HEK293 (cell line): Measurements from ENCODE around the gene APCDD1L.

ENCODE experiments used
- CTCF ChIA-PET: fragments of 350-600 bp; formaldehyde crosslinking; extraction: SDS; loops from one replicate; lab custom pipeline; 2021; ENCODE audit warnings: antibody characterized with exemption; lab: Yijun Ruan, JAX
- POLR2A ChIA-PET: fragments of 300-600 bp; formaldehyde crosslinking; extraction: SDS; loops from one replicate; lab custom pipeline; 2020; ENCODE audit warnings: antibody characterized with exemption, inconsistent platforms; lab: Yijun Ruan, JAX
- H3K27ac ChIP-seq: fragments of 200-500 bp; sonication (Bioruptor generic); 2 replicates; pipeline ENCODE4 v1.5.1; 2014; ENCODE audit warnings: low read depth, low read length, control low read depth, inconsistent platforms; ENCODE audit errors: extremely low read depth
- H3K36me3 ChIP-seq, 2 experiments: fragments of 200-500 bp in 1 of 2; sonication (Bioruptor generic) in 1 of 2; 1 replicate in 1 of 2; 2 replicates in 1 of 2; pipeline ENCODE4 v1.5.1; 2014 to 2017; ENCODE audit warnings: inconsistent platforms in 2 of 2, low read length in 2 of 2; ENCODE audit not compliant: control insufficient read depth in 2 of 2, insufficient read depth in 1 of 2
- H3K4me1 ChIP-seq: fragments of 200-500 bp; sonication (Bioruptor generic); 2 replicates; pipeline ENCODE4 v1.5.1; 2014; ENCODE audit warnings: mild to moderate bottlenecking, low read length, inconsistent platforms; ENCODE audit not compliant: control insufficient read depth, insufficient read depth
- H3K4me3 ChIP-seq: 2 replicates; pipeline ENCODE4 v1.5.1; 2011; ENCODE audit warnings: low read depth, mild to moderate bottlenecking, control low read depth, low read length, moderate library complexity
- H3K9me3 ChIP-seq: fragments of 200-500 bp; sonication (Bioruptor generic); 2 replicates; pipeline ENCODE4 v1.5.1; 2014; ENCODE audit warnings: low read depth, low read length, inconsistent platforms; ENCODE audit not compliant: control insufficient read depth, insufficient read depth
- GLI2 ChIP-seq: fragments of 450-650 bp; formaldehyde crosslinking; IDR thresholded peaks from 2 replicates; pipeline ENCODE4; 2017; ENCODE audit warnings: missing biosample characterization, missing genetic modification characterization, low read depth, borderline replicate concordance
- INSM2 ChIP-seq: fragments of 450-650 bp; formaldehyde crosslinking; IDR thresholded peaks from 2 replicates; pipeline ENCODE4 v1.5.1; 2016; ENCODE audit warnings: missing biosample characterization, missing genetic modification characterization
- SETDB1 ChIP-seq: IDR thresholded peaks from one replicate; pipeline ENCODE4 v1.6.1; 2017; ENCODE audit warnings: mild to moderate bottlenecking, low read length, moderate library complexity, mixed read lengths; ENCODE audit not compliant: insufficient read length
- ZBTB48 ChIP-seq: fragments of 450-650 bp; formaldehyde crosslinking; IDR thresholded peaks from 2 replicates; pipeline ENCODE4 v1.5.1; 2016; ENCODE audit warnings: missing biosample characterization, missing genetic modification characterization
- ZNF211 ChIP-seq: fragments of 450-650 bp; formaldehyde crosslinking; IDR thresholded peaks from 2 replicates; pipeline ENCODE4 v1.5.1; 2016; ENCODE audit warnings: low read depth, missing biosample characterization, missing genetic modification characterization
- ZNF280D ChIP-seq: fragments of 450-650 bp; formaldehyde crosslinking; IDR thresholded peaks from 2 replicates; pipeline ENCODE4 v1.5.1; 2016; ENCODE audit warnings: missing biosample characterization, missing genetic modification characterization
- ZNF324 ChIP-seq: fragments of 450-650 bp; formaldehyde crosslinking; IDR thresholded peaks from 2 replicates; pipeline ENCODE4 v1.5.1; 2016; ENCODE audit warnings: missing biosample characterization, missing genetic modification characterization
- ZNF513 ChIP-seq: fragments of 450-650 bp; IDR thresholded peaks from 2 replicates; pipeline ENCODE4 v1.5.1; 2018; ENCODE audit warnings: missing biosample characterization, missing genetic modification characterization
- ZNF521 ChIP-seq: fragments of 450-650 bp; formaldehyde crosslinking; IDR thresholded peaks from 2 replicates; pipeline ENCODE4 v1.5.1; 2017; ENCODE audit warnings: missing biosample characterization, mild to moderate bottlenecking, missing genetic modification characterization
- ZNF555 ChIP-seq: fragments of 450-650 bp; formaldehyde crosslinking; conservative IDR thresholded peaks from 2 replicates; pipeline ENCODE4 v1.5.1; 2017; ENCODE audit warnings: missing biosample characterization, mild to moderate bottlenecking, missing genetic modification characterization, inconsistent platforms
- ZNF561 ChIP-seq: fragments of 450-650 bp; IDR thresholded peaks from 2 replicates; pipeline ENCODE4 v1.5.1; 2018; ENCODE audit warnings: missing biosample characterization, missing genetic modification characterization, borderline replicate concordance
- ZNF585B ChIP-seq: fragments of 450-650 bp; formaldehyde crosslinking; IDR thresholded peaks from 2 replicates; pipeline ENCODE4 v1.5.1; 2016; ENCODE audit warnings: missing biosample characterization, missing genetic modification characterization
- ZNF654 ChIP-seq: fragments of 450-650 bp; formaldehyde crosslinking; IDR thresholded peaks from 2 replicates; pipeline ENCODE4 v1.5.1; 2016; ENCODE audit warnings: low read depth, missing biosample characterization, missing genetic modification characterization
- ZXDB ChIP-seq: fragments of 450-650 bp; formaldehyde crosslinking; IDR thresholded peaks from 2 replicates; pipeline ENCODE4 v1.5.1; 2016; ENCODE audit warnings: missing biosample characterization, missing genetic modification characterization

APCDD1L gene

GRCh38 chr20:58492074-58492718 lies 23.0 kb downstream of the APCDD1L start:
- Histone ChIP-seq H3K9me3 (no peaks in the 10 kb centered on the region), H3K4me1 (no peaks in the 10 kb centered on the region), H3K27ac (no peak overlapping the region), H3K4me3 (no peak overlapping the region), H3K36me3 (no peaks in the 10 kb centered on the region)
- ChIA-PET POLR2A (no interaction called here), CTCF (no interaction called here)
- TF ChIP-seq GLI2 (tag by site-specific recombination) (no peak), ZXDB (tag by site-specific recombination) (no peak)

- no peaks in the 10 kb centered on the region for H3K4me1 ChIP-seq
- no peaks in the 10 kb centered on the region for H3K9me3 ChIP-seq
- no peaks in the 10 kb centered on the region for H3K36me3 ChIP-seq
- TF ChIP-seq ZNF280D (tag by site-specific recombination) (peak; percentile 77; the same call in 1 of the 2 replicates), ZNF324 (tag by site-specific recombination) (no peak), ZNF561 (tag by site-specific recombination) (no peak), ZNF654 (tag by site-specific recombination) (no peak), ZNF585B (tag by site-specific recombination) (no peak), SETDB1 (peak; percentile 93), ZNF211 (no peak), ZNF555 (tag by site-specific recombination) (0 out of 2 replicates have a peak, but pooled peaks have one; percentile 11)
- H3K27ac ChIP-seq = no peak overlapping the region
- POLR2A ChIA-PET = no interaction called here
- H3K4me3 ChIP-seq = no peak overlapping the region
- CTCF ChIA-PET = no interaction called here
Observed at GRCh38 chr20:58486207-58486606, 29.0 kb downstream of the APCDD1L start.

- CTCF ChIA-PET = no interaction called here
- H3K4me1 ChIP-seq = no peaks in the 10 kb centered on the region
- H3K9me3 ChIP-seq = no peaks in the 10 kb centered on the region
- H3K36me3 ChIP-seq = no peaks in the 10 kb centered on the region
- no peak overlapping the region for H3K4me3 ChIP-seq
- TF ChIP-seq ZNF521 (no peak), ZBTB48 (tag by site-specific recombination) (no peak), ZNF513 (tag by site-specific recombination) (no peak), INSM2 (no peak)
- H3K27ac ChIP-seq = no peak overlapping the region
- POLR2A ChIA-PET = no interaction called here
Observed at GRCh38 chr20:58485393-58485792, 29.8 kb downstream of the APCDD1L start.
